H1 (cell line): ENCODE results near the gene FAM216A. TPM values are rescaled to one million over a fixed set of nuclear protein-coding genes. Genes with fewer than 3 reads are reported as not detected.

ENCODE experiments used
- ASH2L ChIP-seq: fragments of 200-600, 300-600 bp; sonication (generic); IDR thresholded peaks from one replicate; pipeline ENCODE4 v1.7.1; 2017; ENCODE audit warnings: low read length
- BCL11A ChIP-seq, 2 experiments: IDR thresholded peaks; one replicate each; pipeline ENCODE4 v1.6.1; 2011; ENCODE audit warnings: low read depth in 2 of 2, low read length in 2 of 2, mild to moderate bottlenecking in 2 of 2
- CHD1 ChIP-seq: IDR thresholded peaks from 2 replicates; pipeline ENCODE4 v1.6.1; 2012; ENCODE audit warnings: low read depth, low read length, improper control_type of control experiment
- CHD7 ChIP-seq: fragments of 300-600 bp; sonication (generic); IDR thresholded peaks from 2 replicates; pipeline ENCODE4 v1.7.1; 2012; ENCODE audit warnings: low read length, moderate library complexity, mild to moderate bottlenecking, inconsistent platforms; ENCODE audit not compliant: insufficient replicate concordance
- CTBP2 ChIP-seq: IDR thresholded peaks from 2 replicates; pipeline ENCODE4 v1.7.0; 2011; ENCODE audit warnings: borderline replicate concordance, mild to moderate bottlenecking, moderate library complexity, mixed read lengths, low read length; ENCODE audit not compliant: insufficient read depth, insufficient read length
- EGR1 ChIP-seq: IDR thresholded peaks from 2 replicates; pipeline ENCODE4 v1.6.1; 2011; ENCODE audit warnings: low read depth, low read length, borderline replicate concordance
- GABPA ChIP-seq: IDR thresholded peaks from 2 replicates; pipeline ENCODE4 v1.6.1; 2011; ENCODE audit warnings: mild to moderate bottlenecking, low read length, moderate library complexity, borderline replicate concordance; ENCODE audit not compliant: insufficient read depth
- PHF8 ChIP-seq: fragments of 200-600 bp; sonication (generic); conservative IDR thresholded peaks from 2 replicates; pipeline ENCODE4 v1.7.1; 2012; ENCODE audit warnings: low read depth, mild to moderate bottlenecking, inconsistent platforms, low read length, moderate library complexity
- SIRT6 ChIP-seq: IDR thresholded peaks from one replicate; pipeline ENCODE4 v1.7.1; 2012; ENCODE audit warnings: low read length, inconsistent platforms
- SRF ChIP-seq: IDR thresholded peaks from 2 replicates; pipeline ENCODE4 v1.6.1; 2011; ENCODE audit warnings: mild to moderate bottlenecking, low read depth, low read length, moderate library complexity
- SUZ12 ChIP-seq: fragments of 200-600 bp; sonication (generic); IDR thresholded peaks from 2 replicates; pipeline ENCODE4 v1.6.1; 2012; ENCODE audit warnings: mild to moderate bottlenecking, inconsistent platforms, low read length, moderate library complexity, mixed read lengths
- TAF7 ChIP-seq: optimal IDR thresholded peaks from 2 replicates; pipeline ENCODE3; 2011; ENCODE audit warnings: low read depth, mild to moderate bottlenecking, inconsistent platforms, low read length, moderate library complexity, borderline replicate concordance
- polyA plus RNA-seq, 7 experiments: library from polyadenylated mRNA; depleted of rRNA in 3 of 7; stranded (reverse) in 5 of 7; unstranded in 2 of 7; fragments of >200 nt in 5 of 7; fragments of 200-250 nt in 2 of 7; gene quantifications; 1 replicate in 5 of 7; 2 replicates in 1 of 7; 4 replicates in 1 of 7; pipeline versions ENCODE4 v1.2.1 to v1.2.3, GENCODE V29; 2011 to 2013; ENCODE audit warnings: missing spikeins in 2 of 7, mixed read lengths in 2 of 7
- total RNA-seq: library from RNA; stranded (reverse); fragmentation: NEBNext Ultra II Directional; extraction: Animal tissue kit (Norgen Biotek cat#: 25700); gene quantifications from 2 replicates; pipeline ENCODE4 v1.2.1, GENCODE V29; 2021

The FAM216A gene
- total and polyA plus RNA-seq, 2 of the 8 experiments (the other 6 are each of a cell fraction or from before 2014, with no cell fraction given), result 19.8 to 24.6 TPM

- TF ChIP-seq CHD7 (no peak), PHF8 (peak; percentile 81), BCL11A (IDR thresholded peaks at IDR 0.05; ENCODE audit: low read depth in 2 of 2, low read length in 2 of 2) (no peak), SIRT6 (no peak), TAF7 (peak; percentile 84), GABPA (no peak), CTBP2 (no peak), ASH2L (no peak), SRF (no peak), EGR1 (no peak), CHD1 (no peak), SUZ12 (no peak)
These were observed 815 bp upstream of the FAM216A start (continued) for GRCh38 chr12:110467847-110468213.
